ENCODE results near the gene JAZF1.

GRCh38 chr7:27955596-27955995 is 225.0 kb downstream of the JAZF1 start:
- TF ChIP-seq CTCF (IDR thresholded peaks at IDR 0.05): no peak
- TF ChIP-seq ZFX (IDR thresholded peaks at IDR 0.05; ENCODE audit: borderline replicate concordance): no peak

Data from 22Rv1 (cell line).